Gastroesophageal sphincter (tissue), 4 donors: ENCODE results near the gene TELO2. TPM values are rescaled to one million over a fixed set of nuclear protein-coding genes. Genes with fewer than 3 reads are reported as not detected.

ENCODE experiments used
- ATAC-seq: fragments of 150-250 bp; one replicate; pipeline ENCODE4 v1.9.1; 2016; ENCODE audit warnings: mild to moderate bottlenecking, moderate library complexity
- H3K27ac ChIP-seq, 4 donors: fragments of 200-600 bp; sonication (generic) in 3 of 4; 1 replicate in 3 of 4; 2 replicates in 1 of 4; pipeline ENCODE4 v1.5.1; 2016 to 2019
- H3K27me3 ChIP-seq: fragments of 200-600 bp; sonication (generic); one replicate; pipeline ENCODE4 v1.5.1; 2019
- H3K36me3 ChIP-seq, 2 donors: fragments of 200-600 bp; sonication (generic); one replicate each; pipeline ENCODE4 v1.5.1; 2019; ENCODE audit warnings: control low read depth in 1 of 2
- H3K4me1 ChIP-seq, 3 donors: fragments of 200-600 bp; sonication (generic); 1 replicate in 2 of 3; 2 replicates in 1 of 3; pipeline ENCODE4 v1.5.1; 2016 to 2019; ENCODE audit warnings: control low read depth in 2 of 3
- H3K4me3 ChIP-seq, 2 donors: fragments of 200-600 bp; sonication (generic); one replicate each; pipeline ENCODE4 v1.5.1; 2019; ENCODE audit warnings: mild to moderate bottlenecking in 1 of 2, moderate library complexity in 1 of 2
- H3K9me3 ChIP-seq, 3 donors: fragments of 200-600 bp; sonication (generic); one replicate each; pipeline ENCODE4 v1.5.1; 2017 to 2019; ENCODE audit warnings: control low read depth in 2 of 3
- CTCF ChIP-seq, 4 experiments: fragments of 200-600 bp in 2 of 4; fragments of 450-650 bp in 2 of 4; sonication (generic) in 1 of 4; IDR thresholded peaks; one replicate each; pipeline ENCODE4 v1.5.1; 2017 to 2019; ENCODE audit warnings: antibody characterized with exemption in 4 of 4, mild to moderate bottlenecking in 2 of 4, moderate library complexity in 2 of 4
- EP300 ChIP-seq: sonication (generic); formaldehyde crosslinking; IDR thresholded peaks from one replicate; pipeline ENCODE4 v1.6.1; 2017; ENCODE audit warnings: antibody characterized with exemption, mild to moderate bottlenecking
- POLR2A ChIP-seq, 2 donors: fragments of 450-650 bp; IDR thresholded peaks; one replicate each; pipeline ENCODE4 v1.6.1; 2017; ENCODE audit warnings: antibody characterized with exemption in 2 of 2, mild to moderate bottlenecking in 2 of 2, moderate library complexity in 1 of 2
- POLR2AphosphoS5 ChIP-seq: sonication (generic); formaldehyde crosslinking; IDR thresholded peaks from one replicate; pipeline ENCODE4 v1.6.1; 2017; ENCODE audit warnings: antibody characterized with exemption
- WGBS, 2 donors: methylation state at CpG; one replicate each; pipeline ENCODE4 v1.1.5; 2018; ENCODE audit warnings: low coverage in 1 of 2; 5-methylcytosine and 5-hydroxymethylcytosine counted together
- total RNA-seq, 4 donors: library from RNA; depleted of rRNA; stranded (reverse); fragments of >200 nt; gene quantifications; one replicate each; pipeline ENCODE4 v1.1.0, GENCODE V29; 2016

The TELO2 gene
- total RNA-seq, result 10 to 100 TPM; 10.9 to 33.9 (median 20.8) TPM

- Histone ChIP-seq H3K36me3 (peaks cover 0 to 38% of the 10 kb centered on the region in 2 donors), H3K9me3 (no peaks in the 10 kb centered on the region), H3K4me1 (peaks cover 0 to 33% (median 18%) of the 10 kb centered on the region in 3 donors), H3K27me3 (no peaks in the 10 kb centered on the region), H3K27ac (peak within 1 kb of the TSS; percentile 41 to 91 (median 86)), H3K4me3 (peak within 1 kb of the TSS; percentile 55 to 91)
- WGBS, 2 donors, result 3 to 10% methylated on average over 2 to 8 of the region's 89 CpGs
- peak; percentile 87 for ATAC-seq
- TF ChIP-seq POLR2A (IDR thresholded peaks at IDR 0.05) (peak in 1 of 2 donors; percentile 40), EP300 (no peak), CTCF (IDR thresholded peaks at IDR 0.05) (peak in 2 of 4 experiments; percentile 27 to 31), POLR2AphosphoS5 (peak; percentile 5)
Observed at GRCh38 chr16:1492923-1493745, at the start of gene TELO2. TELO2 (plus strand) TSS chr16:1493360; CDS start chr16:1494282, 922 bp downstream.

GRCh38 chr16:1443403-1443973 is 49.7 kb upstream of the TELO2 start:
- H3K27ac ChIP-seq, result no peak overlapping the region

GRCh38 chr16:1443980-1444729 is 49.0 kb upstream of the TELO2 start, which contains the start of gene CCDC154:
CCDC154 (minus strand) TSS chr16:1444556; CDS start chr16:1444322, 234 bp downstream.
- no peaks in the 10 kb centered on the region for H3K4me1 ChIP-seq
- no peak within 1 kb of the TSS for H3K4me3 ChIP-seq
- ATAC-seq, result no peak
- H3K9me3 ChIP-seq, result no peaks in the 10 kb centered on the region
- TF ChIP-seq CTCF (IDR thresholded peaks at IDR 0.05) (no peak), POLR2AphosphoS5 (no peak)
- peaks cover 0 to 46% of the 10 kb centered on the region in 2 donors for H3K36me3 ChIP-seq
- H3K27me3 ChIP-seq, result no peaks in the 10 kb centered on the region
- no peak within 1 kb of the TSS for H3K27ac ChIP-seq
- no CpG with 5 or more reads among the region's 27 CpGs for WGBS, 2 donors

More at GRCh38 chr16:1443403-1443973, 49.7 kb upstream of the TELO2 start:
- Histone ChIP-seq H3K36me3 (peaks cover 0 to 39% of the 10 kb centered on the region in 2 donors), H3K9me3 (no peaks in the 10 kb centered on the region), H3K4me3 (no peak overlapping the region), H3K4me1 (no peaks in the 10 kb centered on the region), H3K27me3 (no peaks in the 10 kb centered on the region)
- no peak for ATAC-seq
- WGBS, 2 donors, result no CpG with 5 or more reads among the region's 38 CpGs
- TF ChIP-seq CTCF (IDR thresholded peaks at IDR 0.05), result no peak
- TF ChIP-seq POLR2AphosphoS5, result no peak
- no peak for TF ChIP-seq EP300
- TF ChIP-seq POLR2A (IDR thresholded peaks at IDR 0.05), result no peak

- no peak overlapping the region for H3K27ac ChIP-seq
- H3K27me3 ChIP-seq, result no peaks in the 10 kb centered on the region
- TF ChIP-seq POLR2A (IDR thresholded peaks at IDR 0.05), result no peak
- no peaks in the 10 kb centered on the region for H3K9me3 ChIP-seq
- ATAC-seq, result no peak
- WGBS, 2 donors, result 95 to 97% methylated on average over 7 of the region's 48 CpGs
- peaks cover 0 to 53% of the 10 kb centered on the region in 2 donors for H3K36me3 ChIP-seq
- H3K4me1 ChIP-seq, result no peaks in the 10 kb centered on the region
- no peak overlapping the region for H3K4me3 ChIP-seq
Observed at GRCh38 chr16:1444730-1445517, 48.2 kb upstream of the TELO2 start.
